Inflammatory macrophage treated with lipopolysaccharide for 1 hour (primary cell): Measurements from ENCODE around the gene PHLDA3.

Experiments
- DNase-seq, 2 donors: peaks; one replicate each; pipeline ENCODE4 v3.0.0-alpha.2; 2020 to 2022

PHLDA3 gene

DNA sequence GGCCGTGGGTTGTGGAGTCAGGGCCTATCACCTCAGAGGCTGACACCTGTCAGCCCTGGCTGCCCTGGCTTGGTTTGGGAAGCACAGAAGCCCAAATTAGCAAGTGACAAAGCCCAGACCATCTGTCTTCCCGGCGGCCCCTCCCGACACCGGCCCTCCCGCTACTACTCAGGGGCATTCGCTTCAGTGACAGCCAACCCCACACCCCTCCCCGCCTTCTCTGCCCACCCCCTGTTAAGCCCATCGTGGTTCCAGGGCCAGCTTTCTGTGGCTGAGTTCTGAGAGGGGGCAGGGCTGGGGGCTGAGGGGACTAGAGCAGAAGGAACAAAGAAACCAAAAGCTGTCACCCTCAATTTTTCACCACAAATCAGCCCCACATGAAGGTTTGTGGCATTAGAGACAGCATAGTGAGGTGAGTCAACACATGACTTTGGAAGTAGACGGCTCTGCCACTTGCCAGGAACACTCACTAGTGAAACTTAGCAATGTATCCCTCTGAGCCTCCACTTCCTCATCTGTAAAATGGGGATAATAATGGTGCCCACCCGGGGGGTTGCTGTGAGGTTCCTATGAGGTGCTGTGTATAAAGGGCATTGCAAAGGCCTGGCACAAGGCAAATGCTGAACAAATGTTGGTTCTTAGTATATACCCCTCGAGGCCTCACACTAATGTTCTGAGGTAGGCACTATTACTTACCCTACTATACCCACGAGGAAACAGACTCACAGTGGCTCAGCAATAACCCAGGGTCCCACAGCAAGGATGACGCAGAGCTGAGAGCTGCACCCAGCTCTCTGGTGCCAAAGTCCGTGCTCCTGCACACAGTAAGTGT, 42.3 kb downstream of the PHLDA3 start:
- DNase-seq: no peak

- DNase-seq: no peak
These were observed 44.8 kb downstream of the PHLDA3 start for GRCh38 chr1:201424146-201424545.

DNA sequence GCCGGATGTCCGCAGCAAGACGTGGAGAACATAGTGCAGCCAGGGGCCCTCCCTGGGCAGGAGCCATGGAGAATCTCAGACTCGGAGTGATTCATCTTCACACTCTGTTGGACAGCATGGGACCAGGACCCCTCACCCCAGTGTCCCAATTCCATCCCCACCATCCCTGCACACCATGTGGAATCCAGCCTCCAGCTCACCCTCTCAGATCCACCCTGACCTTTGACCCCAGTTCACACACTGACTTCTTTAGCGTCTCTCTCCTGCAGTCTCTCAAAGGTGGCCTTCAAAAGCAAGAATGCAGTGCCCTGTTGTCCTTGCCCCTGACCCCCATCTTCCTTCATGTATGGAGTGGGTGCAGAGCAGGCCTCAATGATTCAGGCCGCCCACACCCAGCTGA, 45.3 kb downstream of the PHLDA3 start:
- no peak for DNase-seq

DNA sequence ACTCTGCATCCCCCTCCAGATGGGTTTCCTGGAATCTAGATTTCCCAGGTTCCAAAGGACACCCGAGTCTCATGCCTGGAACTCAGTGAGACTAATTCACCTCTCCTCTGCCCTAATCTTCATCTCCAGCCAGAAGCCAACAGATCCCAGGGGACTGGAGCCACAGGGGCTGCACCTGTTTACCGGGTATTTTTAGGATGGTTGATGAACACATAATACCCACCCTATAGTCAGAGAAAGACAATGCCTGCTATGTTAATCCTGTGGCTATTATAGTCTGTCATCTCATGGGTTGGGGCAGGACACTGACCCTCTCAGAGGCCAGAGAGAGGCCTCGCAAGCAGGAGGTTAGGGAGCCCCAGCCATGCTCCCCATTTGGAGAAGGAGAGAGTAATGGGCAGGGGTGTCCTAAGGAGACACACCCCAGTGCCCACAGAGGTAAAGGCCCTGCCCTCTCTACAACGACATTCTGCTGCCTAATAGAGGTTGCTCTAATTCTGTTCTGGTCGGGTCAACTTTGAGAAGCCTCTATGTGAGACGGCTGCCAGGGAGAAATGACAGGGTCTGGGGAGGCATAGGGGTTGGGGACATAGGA, 46.5 kb downstream of the PHLDA3 start:
- no peak for DNase-seq

GRCh38 chr1:201422026-201422425, 47.0 kb downstream of the PHLDA3 start:
- DNase-seq: no peak

GRCh38 chr1:201421041-201421440, 47.9 kb downstream of the PHLDA3 start:
- DNase-seq: no peak

GRCh38 chr1:201420608-201421002, 48.4 kb downstream of the PHLDA3 start:
- no peak for DNase-seq

DNA sequence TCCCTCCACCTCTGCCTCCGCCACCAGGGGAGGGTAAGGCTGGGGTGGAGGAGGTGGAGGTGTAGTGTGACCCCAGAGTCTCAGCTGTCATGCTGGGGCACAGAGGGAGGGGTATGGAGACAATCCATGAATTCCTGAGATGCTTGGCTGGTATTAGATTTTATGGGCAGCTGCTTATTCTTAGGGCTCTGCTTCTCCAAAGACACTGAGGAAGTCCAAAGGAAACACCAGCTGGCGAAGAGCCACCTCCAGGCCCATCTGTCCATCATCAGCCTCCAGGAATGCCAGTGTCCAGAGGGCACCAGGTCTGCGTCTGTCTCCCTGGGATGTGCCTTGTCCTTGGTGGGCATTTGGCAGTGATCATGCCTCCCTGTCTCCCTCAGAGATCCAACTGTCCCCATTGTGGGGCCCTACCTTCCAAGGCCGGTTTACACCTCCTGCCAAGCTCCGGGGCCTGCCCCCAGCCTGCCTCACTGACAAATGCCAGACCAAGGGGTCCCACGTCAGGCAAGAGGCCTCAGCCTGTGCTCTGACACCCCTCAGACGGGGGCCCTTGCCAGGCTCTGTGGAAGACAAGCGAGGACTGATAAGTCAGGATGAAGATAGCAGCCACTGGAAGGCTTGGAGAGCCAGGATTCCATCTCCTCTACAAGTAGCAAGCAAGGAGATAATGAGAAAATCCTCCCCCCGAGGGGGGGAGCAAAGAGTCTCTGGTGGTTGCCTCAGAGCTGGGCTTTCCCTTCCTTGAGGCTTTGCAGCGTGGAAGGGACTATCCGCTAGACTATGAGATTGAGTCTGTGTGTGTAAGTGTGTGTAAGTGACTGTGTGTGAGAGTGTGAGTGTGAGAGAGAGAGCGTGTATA, 49.0 kb downstream of the PHLDA3 start:
- no peak for DNase-seq

- no peak for DNase-seq
These were observed 49.7 kb downstream of the PHLDA3 start for GRCh38 chr1:201419256-201419655.

DNA sequence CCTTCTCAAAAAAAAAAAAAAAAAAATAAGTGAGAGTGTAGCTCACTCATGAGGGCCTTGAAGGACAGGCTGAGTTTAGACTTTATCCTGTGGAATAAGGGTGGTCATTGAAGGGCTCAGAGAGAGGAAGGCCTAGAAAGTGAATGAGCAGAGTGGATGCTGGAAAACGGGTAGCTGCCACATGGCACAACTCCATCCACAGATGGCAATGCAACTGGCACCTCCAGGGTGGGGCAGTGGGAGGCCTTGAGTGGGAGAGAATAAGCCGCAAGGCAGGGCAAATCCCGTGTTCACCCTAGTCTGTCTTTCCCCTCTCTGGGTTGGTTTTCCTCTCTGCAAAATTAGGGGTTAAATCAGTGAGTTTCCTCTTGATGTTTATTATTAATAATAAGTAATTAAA, 50.5 kb downstream of the PHLDA3 start:
- DNase-seq: no peak
